Measurements from ENCODE around the gene DENND2A. TPM values are rescaled to one million over a fixed set of nuclear protein-coding genes. Genes with fewer than 3 reads are reported as not detected.
A peak's percentile ranks its signal among the peaks of the same experiment; 100 is the strongest.
"Not testable (repeated sequence)": the region's sequence is repeated elsewhere in the genome, so short reads cannot be mapped to it uniquely, and the experiment has no call there.

The DENND2A gene
- total RNA-seq, 1 donor from 2014 or later, result 32.3 TPM

GRCh38 chr7:140672382-140673062, 31.9 kb upstream of the DENND2A start, which contains the start of gene ADCK2:
Gene ADCK2 (plus strand): TSS chr7:140672945. CDS start chr7:140673331, 386 bp downstream.
- Mint-ChIP-seq H3K27me3 (ENCODE audit: low read depth) (no peaks in the 10 kb centered on the region), H3K4me3 (peak within 1 kb of the TSS; percentile 79), H3K9me3 (no peaks in the 10 kb centered on the region), H3K27ac (peak within 1 kb of the TSS; percentile 87), H3K4me1 (peaks cover 51% of the 10 kb centered on the region), H3K36me3 (peaks cover 3% of the 10 kb centered on the region)
- no peak for TF ChIP-seq CTCF (IDR thresholded peaks at IDR 0.05; ENCODE audit: unreplicated experiment)
- DNase-seq (ENCODE audit: low spot score in 2 of 2, unreplicated experiment in 2 of 2), result peak in 1 of 2 experiments; percentile 61

- Mint-ChIP-seq H3K9me3 (no peaks in the 10 kb centered on the region), H3K36me3 (no peaks in the 10 kb centered on the region), H3K4me1 (peaks cover 55% of the 10 kb centered on the region), H3K27ac (peak overlapping the region; percentile 8), H3K4me3 (peak overlapping the region; percentile 67), H3K27me3 (ENCODE audit: low read depth) (no peaks in the 10 kb centered on the region)
- TF ChIP-seq CTCF (IDR thresholded peaks at IDR 0.05; ENCODE audit: unreplicated experiment), result no peak
- no peak for DNase-seq (ENCODE audit: low spot score in 2 of 2, unreplicated experiment in 2 of 2)
Observed at GRCh38 chr7:140671966-140672365, 31.4 kb upstream of the DENND2A start.

GRCh38 chr7:140670343-140670935, 29.8 kb upstream of the DENND2A start:
- H3K36me3 Mint-ChIP-seq, result no peaks in the 10 kb centered on the region
- DNase-seq (ENCODE audit: low spot score in 2 of 2, unreplicated experiment in 2 of 2), result no peak
- no peaks in the 10 kb centered on the region for H3K9me3 Mint-ChIP-seq
- H3K4me1 Mint-ChIP-seq, result peaks cover 52% of the 10 kb centered on the region
- TF ChIP-seq CTCF (IDR thresholded peaks at IDR 0.05; ENCODE audit: unreplicated experiment), result no peak
- H3K27me3 Mint-ChIP-seq (ENCODE audit: low read depth), result peaks cover 1% of the 10 kb centered on the region
- H3K27ac Mint-ChIP-seq, result no peak overlapping the region
- H3K4me3 Mint-ChIP-seq, result no peak overlapping the region

GRCh38 chr7:140669862-140670261, 29.2 kb upstream of the DENND2A start:
- H3K4me3 Mint-ChIP-seq; H3K36me3 Mint-ChIP-seq; H3K27ac Mint-ChIP-seq; H3K27me3 Mint-ChIP-seq (ENCODE audit: low read depth); H3K9me3 Mint-ChIP-seq; DNase-seq (ENCODE audit: low spot score in 2 of 2, unreplicated experiment in 2 of 2): not testable (repeated sequence)
- H3K4me1 Mint-ChIP-seq, result peaks cover 46% of the 10 kb centered on the region

- no peak overlapping the region for H3K4me3 Mint-ChIP-seq
- H3K4me1 Mint-ChIP-seq, result peaks cover 41% of the 10 kb centered on the region
- peaks cover 7% of the 10 kb centered on the region for H3K27me3 Mint-ChIP-seq (ENCODE audit: low read depth)
- TF ChIP-seq CTCF (IDR thresholded peaks at IDR 0.05; ENCODE audit: unreplicated experiment), result no peak
- no peaks in the 10 kb centered on the region for H3K36me3 Mint-ChIP-seq
- H3K9me3 Mint-ChIP-seq, result no peaks in the 10 kb centered on the region
- no peak for DNase-seq (ENCODE audit: low spot score in 2 of 2, unreplicated experiment in 2 of 2)
- H3K27ac Mint-ChIP-seq, result no peak overlapping the region
Observed at GRCh38 chr7:140669352-140669751, 28.7 kb upstream of the DENND2A start.

GRCh38 chr7:140668641-140669040, 28.0 kb upstream of the DENND2A start:
- Mint-ChIP-seq H3K36me3 (peaks cover 2% of the 10 kb centered on the region), H3K4me1 (peaks cover 34% of the 10 kb centered on the region), H3K4me3 (no peak overlapping the region), H3K27ac (no peak overlapping the region), H3K9me3 (no peaks in the 10 kb centered on the region), H3K27me3 (ENCODE audit: low read depth) (peaks cover 10% of the 10 kb centered on the region)
- no peak for DNase-seq (ENCODE audit: low spot score in 2 of 2, unreplicated experiment in 2 of 2)
- no peak for TF ChIP-seq CTCF (IDR thresholded peaks at IDR 0.05; ENCODE audit: unreplicated experiment)

All from mesothelial cell of epicardium (in vitro differentiated cells).